ENCODE measurements around the gene SLC38A6. TPM values are rescaled to one million over a fixed set of nuclear protein-coding genes. Genes with fewer than 3 reads are reported as not detected.

The SLC38A6 gene
- total and polyA plus RNA-seq, 9 of the 15 experiments (the other 6 are each of a cell fraction or from before 2014, with no cell fraction given), result 9.8 to 40.3 (median 17.6) TPM

DNA sequence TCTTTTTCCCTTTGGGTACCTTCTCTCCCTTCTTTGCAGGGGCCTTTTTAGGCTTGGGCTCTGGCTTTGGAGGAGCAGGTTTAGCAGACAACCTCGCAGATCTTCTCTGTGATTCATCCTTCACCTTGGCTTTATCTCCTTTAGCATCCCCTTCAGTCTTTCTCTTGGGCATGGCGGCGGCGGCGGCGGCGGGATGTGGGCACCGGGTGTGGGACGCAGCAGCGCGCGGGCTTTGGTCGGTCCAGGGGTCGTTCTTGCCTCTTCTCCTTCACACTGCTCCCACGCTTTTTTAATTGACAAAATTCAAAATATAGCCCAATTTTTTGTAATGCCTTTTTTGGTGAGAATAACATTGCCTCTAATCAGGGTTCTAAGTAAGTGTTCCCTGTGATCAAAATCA is 8.8 kb upstream of the SLC38A6 start:
- in situ Hi-C loops (cut with MboI), result no loop called here
- CTCF ChIA-PET (ENCODE audit: low intra/inter-chr PET ratio), result no interaction called here
- H3K4me2 ChIP-seq (ENCODE audit: insufficient read depth, low read length), result no peak overlapping the region
- DNase-seq (ENCODE audit: extremely low read depth in 1 of 4, low spot score in 3 of 4) (no peak), ATAC-seq (no peak), FAIRE-seq (no peak)
- BruUV-seq (replicated peaks), result no TSS peak
- 97% methylated on average over 12 of the region's 15 CpGs for WGBS (ENCODE audit: insufficient coverage, low coverage, missing lambda C conversion rate)
- H3K9me3 ChIP-seq (replicated peaks; ENCODE audit: control insufficient read depth, insufficient read depth, low read depth, low read length), result no peaks in the 10 kb centered on the region
- H2AFZ ChIP-seq (ENCODE audit: low read depth, low read length), result no peak overlapping the region
- intact Hi-C loops (cut with micrococcal nuclease), result no loop called here
- POLR2A ChIA-PET, result interaction anchor here (1.2 kb wide), 1 partner anchor 9 kb away, joined by 3 read pairs; the partner anchor contains the start of genes SLC38A6 and TRMT5
- TF ChIP-seq ZNF511 (CRISPR knock-in tag; IDR thresholded peaks at IDR 0.05) (no peak), KLF13 (tag; IDR thresholded peaks at IDR 0.05; ENCODE audit: borderline replicate concordance, low read depth) (no peak), CXXC5 (CRISPR knock-in tag; IDR thresholded peaks at IDR 0.05) (no peak), HMBOX1 (IDR thresholded peaks at IDR 0.05) (no peak), ZNF24 (IDR thresholded peaks at IDR 0.05) (no peak), PTRF (tag; IDR thresholded peaks at IDR 0.05) (no peak), CCAR2 (IDR thresholded peaks at IDR 0.05; ENCODE audit: low read depth, low read length) (no peak), HMG20A (CRISPR knock-in tag; conservative IDR thresholded peaks at IDR 0.05) (no peak), FOXJ3 (CRISPR knock-in tag; IDR thresholded peaks at IDR 0.05) (no peak)
- TF ChIP-seq, protein P1, sequence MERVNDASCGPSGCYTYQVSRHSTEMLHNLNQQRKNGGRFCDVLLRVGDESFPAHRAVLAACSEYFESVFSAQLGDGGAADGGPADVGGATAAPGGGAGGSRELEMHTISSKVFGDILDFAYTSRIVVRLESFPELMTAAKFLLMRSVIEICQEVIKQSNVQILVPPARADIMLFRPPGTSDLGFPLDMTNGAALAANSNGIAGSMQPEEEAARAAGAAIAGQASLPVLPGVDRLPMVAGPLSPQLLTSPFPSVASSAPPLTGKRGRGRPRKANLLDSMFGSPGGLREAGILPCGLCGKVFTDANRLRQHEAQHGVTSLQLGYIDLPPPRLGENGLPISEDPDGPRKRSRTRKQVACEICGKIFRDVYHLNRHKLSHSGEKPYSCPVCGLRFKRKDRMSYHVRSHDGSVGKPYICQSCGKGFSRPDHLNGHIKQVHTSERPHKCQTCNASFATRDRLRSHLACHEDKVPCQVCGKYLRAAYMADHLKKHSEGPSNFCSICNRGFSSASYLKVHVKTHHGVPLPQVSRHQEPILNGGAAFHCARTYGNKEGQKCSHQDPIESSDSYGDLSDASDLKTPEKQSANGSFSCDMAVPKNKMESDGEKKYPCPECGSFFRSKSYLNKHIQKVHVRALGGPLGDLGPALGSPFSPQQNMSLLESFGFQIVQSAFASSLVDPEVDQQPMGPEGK (CRISPR knock-in tag; IDR thresholded peaks at IDR 0.05; ENCODE audit: borderline replicate concordance), result no peak
- peaks cover 17% of the 10 kb centered on the region for H3K79me2 ChIP-seq (ENCODE audit: control insufficient read depth, insufficient read depth, low read length)
- no peaks in the 10 kb centered on the region for H3K9me1 ChIP-seq (ENCODE audit: control insufficient read depth, insufficient read depth, low read length)
- peaks cover 36% of the 10 kb centered on the region for H3K36me3 ChIP-seq (ENCODE audit: control insufficient read depth, insufficient read depth, low read length)
- no peak overlapping the region for H3K9ac ChIP-seq (ENCODE audit: insufficient read depth in 1 of 2, low read depth in 2 of 2, low read length in 2 of 2)
- no peaks in the 10 kb centered on the region for H3K27me3 ChIP-seq (ENCODE audit: control insufficient read depth in 2 of 2, insufficient read depth in 2 of 2, low read length in 2 of 2)
- no peak overlapping the region for H3K4me3 ChIP-seq
- no peak overlapping the region for H3K27ac ChIP-seq (ENCODE audit: extremely low read depth, low read depth, low read length)
- H3K4me1 ChIP-seq (replicated peaks in 1 of 2; ENCODE audit: control insufficient read depth in 2 of 2, insufficient read depth in 2 of 2, low read length in 2 of 2), result no peaks in the 10 kb centered on the region
- H4K20me1 ChIP-seq (replicated peaks; ENCODE audit: control insufficient read depth, insufficient read depth, low read length), result no peaks in the 10 kb centered on the region

Data from K562 (cell line).